ENCODE measurements around the gene TOM1.

GRCh38 chr22:35288116-35288515 is 11.6 kb upstream of the TOM1 start:
- TF ChIP-seq POLR2AphosphoS5 (IDR thresholded peaks at IDR 0.05; ENCODE audit: low read depth, low read length), result no peak
- TF ChIP-seq REST (IDR thresholded peaks at IDR 0.05; ENCODE audit: insufficient read depth in 1 of 2, low read depth in 2 of 2, low read length in 2 of 2), result no peak
- TF ChIP-seq SIN3A (IDR thresholded peaks at IDR 0.05; ENCODE audit: borderline replicate concordance, insufficient read depth, low read length), result no peak

Data from PFSK-1 (cell line).